Stimulated activated CD4-positive, alpha-beta T cell treated with anti-CD3 and anti-CD28 coated beads, Interleukin-1b, Interleukin-23, amount 100 ng/mL, for 48 hours (primary cell): Measurements from ENCODE around the gene CARS2.
A peak's percentile ranks its signal among the peaks of the same experiment; 100 is the strongest.
"Not testable (repeated sequence)": the region's sequence is repeated elsewhere in the genome, so short reads cannot be mapped to it uniquely, and the experiment has no call there.

Experiments used
- DNase-seq: peaks from one replicate; pipeline ENCODE4 v3.0.0-alpha.2; 2020

CARS2 gene, protein sequence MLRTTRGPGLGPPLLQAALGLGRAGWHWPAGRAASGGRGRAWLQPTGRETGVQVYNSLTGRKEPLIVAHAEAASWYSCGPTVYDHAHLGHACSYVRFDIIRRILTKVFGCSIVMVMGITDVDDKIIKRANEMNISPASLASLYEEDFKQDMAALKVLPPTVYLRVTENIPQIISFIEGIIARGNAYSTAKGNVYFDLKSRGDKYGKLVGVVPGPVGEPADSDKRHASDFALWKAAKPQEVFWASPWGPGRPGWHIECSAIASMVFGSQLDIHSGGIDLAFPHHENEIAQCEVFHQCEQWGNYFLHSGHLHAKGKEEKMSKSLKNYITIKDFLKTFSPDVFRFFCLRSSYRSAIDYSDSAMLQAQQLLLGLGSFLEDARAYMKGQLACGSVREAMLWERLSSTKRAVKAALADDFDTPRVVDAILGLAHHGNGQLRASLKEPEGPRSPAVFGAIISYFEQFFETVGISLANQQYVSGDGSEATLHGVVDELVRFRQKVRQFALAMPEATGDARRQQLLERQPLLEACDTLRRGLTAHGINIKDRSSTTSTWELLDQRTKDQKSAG

DNA sequence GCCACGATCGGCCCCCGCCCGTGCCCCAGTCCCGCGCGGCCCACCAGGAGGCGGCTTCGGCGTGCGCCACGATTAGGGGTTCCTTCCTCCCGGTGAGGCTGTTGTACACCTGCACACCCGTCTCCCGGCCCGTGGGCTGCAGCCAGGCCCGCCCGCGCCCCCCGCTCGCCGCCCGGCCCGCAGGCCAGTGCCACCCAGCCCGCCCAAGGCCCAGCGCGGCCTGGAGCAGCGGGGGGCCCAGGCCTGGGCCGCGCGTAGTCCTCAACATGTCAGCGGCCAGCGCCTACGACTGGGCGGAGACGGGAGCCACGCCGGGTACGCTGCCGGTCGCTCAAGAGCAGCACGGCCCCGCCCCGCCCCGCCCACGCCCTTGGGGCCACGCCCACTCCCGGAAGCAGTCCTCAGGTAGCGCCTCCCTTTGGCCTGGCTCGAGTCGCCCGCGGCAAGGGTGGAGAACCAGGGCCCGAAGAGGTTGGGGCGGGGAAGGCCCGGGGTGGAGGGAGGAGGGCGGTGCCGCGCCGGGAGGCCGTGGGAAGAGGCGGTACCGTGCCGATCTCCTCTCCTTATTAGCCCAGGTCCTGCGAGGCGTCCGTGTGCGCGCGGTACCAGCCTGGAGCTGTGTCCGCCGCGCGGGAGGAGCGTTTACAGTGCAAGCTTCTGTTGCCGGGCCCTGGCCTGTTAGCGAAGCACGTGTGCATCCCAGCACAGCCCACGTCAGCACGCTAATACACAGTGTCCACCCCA is at the start of gene CARS2:
Gene CARS2, minus strand, starts transcription at position 291 of the 744 bp plus-strand sequence. Its CDS starts 23 bp downstream, at position 268.
- peak; percentile 95 for DNase-seq

DNA sequence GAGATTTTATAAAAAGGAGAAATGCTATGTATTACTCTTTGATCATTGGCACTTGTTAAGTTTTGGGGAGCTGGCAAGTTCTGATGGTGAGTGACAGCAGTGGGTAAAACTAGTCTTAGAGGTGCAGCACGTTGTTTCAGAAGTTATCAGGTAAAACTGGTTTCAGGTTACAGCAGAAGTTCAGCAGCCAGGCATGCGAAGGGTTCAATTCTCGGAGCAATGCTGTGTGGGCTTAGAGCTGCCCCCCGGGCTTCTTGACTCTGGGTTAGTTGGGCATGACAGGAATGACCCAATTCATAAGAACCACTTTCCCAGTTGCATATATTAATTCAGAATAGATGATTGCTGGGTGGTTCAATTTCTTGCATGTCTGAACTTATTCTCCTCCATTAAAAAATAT is 42.4 kb upstream of the CARS2 start:
- no peak for DNase-seq

DNA sequence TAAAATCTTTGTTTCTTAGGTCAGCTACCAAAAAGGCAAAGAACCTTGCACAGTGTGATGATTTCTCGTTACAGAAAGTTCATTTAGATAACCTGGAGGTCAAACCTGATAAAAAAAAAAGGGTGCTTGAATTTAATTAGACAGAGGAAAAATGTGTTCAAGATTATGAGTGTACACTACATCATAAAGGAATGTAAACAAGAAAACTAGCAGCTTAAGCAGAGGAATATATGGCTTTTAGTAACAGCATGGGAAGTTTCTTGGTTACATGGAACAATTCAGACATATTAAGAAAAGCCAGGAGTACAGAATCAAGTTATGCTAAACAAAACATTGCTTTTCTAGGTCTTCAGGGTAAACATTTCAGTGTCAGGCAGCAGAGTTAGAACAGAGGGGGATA is 40.5 kb upstream of the CARS2 start:
- no peak for DNase-seq

DNA sequence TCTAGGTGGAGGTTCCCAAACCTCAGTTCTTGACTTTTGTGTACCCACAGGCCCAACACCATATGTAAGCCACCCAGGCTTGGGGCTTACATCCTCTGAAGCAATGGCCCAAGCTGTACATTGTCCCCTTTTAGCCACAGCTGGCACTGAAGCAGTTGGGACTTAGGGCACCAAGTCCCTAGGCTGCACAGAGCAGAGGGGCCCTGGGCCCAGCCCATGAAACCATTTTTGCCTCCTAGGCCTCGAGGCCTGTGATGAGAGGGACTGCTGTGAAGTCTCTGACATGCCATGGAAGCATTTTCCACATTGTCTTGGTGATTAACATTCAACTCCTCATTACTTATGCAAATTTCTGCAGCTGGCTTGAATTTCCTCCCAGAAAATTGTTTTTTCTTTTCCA is 37.8 kb upstream of the CARS2 start:
- no peak for DNase-seq

DNA sequence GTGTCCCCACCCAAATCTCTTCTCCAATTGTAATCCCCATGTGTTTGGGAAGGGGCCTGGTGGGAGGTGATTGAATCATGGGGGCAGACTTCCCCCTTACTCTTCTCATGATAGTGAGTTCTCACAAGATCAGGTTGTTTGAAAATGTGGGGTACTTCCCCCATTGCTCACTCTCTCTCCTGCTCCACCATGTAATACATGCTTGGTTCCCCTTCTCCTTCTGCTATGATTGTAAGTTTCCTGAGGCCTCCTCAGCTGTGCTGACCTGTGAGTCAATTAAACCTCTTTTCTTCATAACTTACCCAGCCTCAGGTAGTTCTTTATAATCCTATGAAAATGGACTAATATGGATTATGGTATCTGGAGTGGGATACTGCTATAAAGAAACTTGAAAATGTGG is 31.6 kb upstream of the CARS2 start:
- DNase-seq = no peak

DNA sequence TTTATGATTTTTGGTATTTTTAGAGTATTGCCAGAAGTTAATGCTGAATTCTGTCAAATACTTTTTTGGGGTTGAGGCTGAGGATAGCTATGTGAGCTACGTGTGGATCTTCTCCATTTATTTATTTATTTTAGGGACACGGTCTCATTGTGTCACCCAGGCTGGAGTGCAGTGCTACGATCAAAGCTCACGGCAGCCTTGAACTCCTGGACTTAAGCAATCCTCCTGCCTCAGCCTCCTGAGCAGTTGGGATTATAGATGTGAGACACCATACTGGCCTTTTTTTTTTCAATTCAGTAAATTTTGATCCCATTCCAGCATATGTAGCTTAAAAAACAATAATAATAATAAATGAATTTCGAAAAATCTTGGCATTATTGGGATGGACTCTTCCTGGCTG is 28.6 kb upstream of the CARS2 start:
- DNase-seq = no peak

DNA sequence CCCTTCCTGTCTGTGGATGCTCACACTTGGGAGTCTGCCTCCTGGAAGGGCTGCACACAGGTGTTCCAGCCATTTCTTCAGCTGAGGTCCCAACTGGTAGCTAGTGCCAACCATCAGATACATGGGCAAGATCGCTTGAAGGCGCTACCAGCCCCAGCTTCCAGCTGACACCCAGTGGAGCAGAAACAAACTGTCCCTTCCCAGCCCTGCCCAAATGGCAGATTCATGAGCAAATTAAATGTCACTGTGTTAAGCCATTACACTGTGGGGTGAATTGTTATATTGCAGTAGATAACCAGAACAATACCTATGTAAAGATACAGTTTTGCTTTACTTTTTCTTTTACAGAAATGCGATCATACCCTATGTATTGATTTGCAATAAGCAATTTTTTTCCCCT is 25.2 kb upstream of the CARS2 start:
- no peak for DNase-seq

DNA sequence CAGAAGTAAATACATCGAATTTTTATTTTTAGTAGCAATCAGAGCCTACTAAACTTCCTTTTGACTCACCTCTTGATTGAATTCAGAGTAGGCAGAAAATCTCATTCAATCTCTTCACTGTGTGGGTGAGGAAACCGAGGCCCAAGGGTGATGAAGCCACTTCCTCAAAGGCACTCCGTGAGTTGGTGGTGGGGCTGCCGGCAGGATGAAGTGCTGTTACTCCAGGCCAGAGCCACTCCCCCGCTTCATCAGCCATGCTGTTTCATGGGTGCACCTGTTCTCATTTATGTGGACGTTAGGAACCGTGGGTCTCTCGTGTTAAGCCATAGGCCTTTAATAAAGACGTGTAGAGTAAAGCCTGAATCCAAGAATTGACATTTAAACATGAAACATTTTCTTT is 20.8 kb upstream of the CARS2 start:
- peak; percentile 76 for DNase-seq

DNA sequence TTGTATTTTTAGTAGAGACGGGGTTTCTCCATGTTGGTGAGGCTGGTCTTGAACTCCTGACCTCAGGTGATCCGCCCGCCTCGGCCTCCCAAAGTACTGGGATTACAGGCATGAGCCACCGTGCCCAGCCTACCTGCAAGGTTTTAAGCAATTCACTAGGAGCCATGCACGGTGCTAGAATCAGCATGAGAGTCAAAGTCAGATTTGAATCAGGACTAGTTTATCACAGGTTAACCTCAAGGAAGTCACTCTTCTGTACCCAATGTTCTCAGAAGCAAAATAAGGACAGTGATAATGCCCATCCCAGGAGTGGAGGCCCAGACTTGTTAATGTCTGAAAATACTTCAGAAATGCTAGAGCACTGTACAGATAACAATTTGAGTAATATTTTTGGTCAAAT is 20.2 kb upstream of the CARS2 start:
- not testable (repeated sequence) for DNase-seq

DNA sequence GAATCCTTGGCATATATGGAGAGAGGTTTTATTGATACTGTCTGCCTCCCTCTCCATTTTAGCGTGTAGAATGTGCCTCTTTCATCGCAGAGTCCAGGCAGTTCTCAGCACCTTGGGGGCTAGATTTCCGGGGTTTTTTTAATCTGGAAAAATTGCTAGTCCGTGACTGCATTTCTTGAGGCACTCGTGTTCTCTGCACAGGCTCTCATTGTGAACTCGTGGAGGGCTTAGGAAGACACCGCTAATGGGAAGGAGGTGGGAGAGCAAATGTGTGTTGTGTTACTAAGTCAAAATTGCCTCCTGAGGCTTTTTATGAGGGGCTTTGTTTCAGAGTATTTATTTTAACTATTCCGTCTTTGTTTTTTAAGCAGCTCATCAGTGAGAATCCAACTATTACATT is 17.7 kb upstream of the CARS2 start:
- DNase-seq = no peak

DNA sequence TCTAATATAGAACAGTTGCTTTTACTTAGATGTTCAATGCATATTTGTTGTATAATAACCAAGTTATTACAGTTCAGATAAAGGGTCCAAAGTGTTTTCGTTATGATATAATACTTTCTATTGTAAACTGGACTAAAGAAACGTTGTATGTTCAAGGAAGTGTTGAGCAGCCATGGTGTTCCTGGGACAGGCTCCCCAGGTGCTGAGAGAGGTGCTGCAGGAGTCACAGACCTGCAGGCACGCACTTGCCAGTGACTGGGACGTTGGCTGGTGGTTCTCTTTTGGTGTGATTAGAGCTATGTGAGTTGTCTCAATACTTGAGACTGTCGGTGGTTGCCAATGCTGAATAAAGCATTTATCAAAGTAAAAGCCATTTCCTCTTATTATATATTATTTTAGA is 17.1 kb upstream of the CARS2 start:
- no peak for DNase-seq

DNA sequence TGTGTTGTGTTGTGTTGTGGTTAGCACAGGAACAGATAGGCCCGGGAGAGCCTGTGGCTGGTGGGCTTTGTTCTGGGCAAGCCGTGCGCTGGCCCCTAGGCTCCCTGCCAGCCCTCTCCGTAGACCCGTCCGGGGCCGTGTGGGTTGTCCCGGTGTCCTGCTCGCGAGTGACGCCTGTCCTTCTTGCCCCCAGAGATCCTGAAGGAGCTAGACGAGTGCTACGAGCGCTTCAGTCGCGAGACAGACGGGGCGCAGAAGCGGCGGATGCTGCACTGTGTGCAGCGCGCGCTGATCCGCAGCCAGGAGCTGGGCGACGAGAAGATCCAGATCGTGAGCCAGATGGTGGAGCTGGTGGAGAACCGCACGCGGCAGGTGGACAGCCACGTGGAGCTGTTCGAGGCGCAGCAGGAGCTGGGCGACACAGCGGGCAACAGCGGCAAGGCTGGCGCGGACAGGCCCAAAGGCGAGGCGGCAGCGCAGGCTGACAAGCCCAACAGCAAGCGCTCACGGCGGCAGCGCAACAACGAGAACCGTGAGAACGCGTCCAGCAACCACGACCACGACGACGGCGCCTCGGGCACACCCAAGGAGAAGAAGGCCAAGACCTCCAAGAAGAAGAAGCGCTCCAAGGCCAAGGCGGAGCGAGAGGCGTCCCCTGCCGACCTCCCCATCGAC is 13.3 kb upstream of the CARS2 start:
- DNase-seq = no peak

DNA sequence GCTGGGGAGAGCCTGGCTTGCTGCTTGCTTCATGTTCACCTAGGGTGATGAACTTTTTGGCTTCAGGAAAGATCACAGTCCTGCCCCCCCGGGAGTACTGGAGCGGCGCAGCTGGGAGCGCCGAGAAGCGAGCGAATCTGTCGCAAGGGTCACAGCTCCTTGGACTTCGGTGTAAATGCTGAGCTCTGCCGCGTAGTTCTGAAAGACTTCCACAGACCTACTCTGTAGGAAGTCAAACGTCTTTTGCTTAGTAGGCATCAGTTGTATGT is 10.3 kb upstream of the CARS2 start:
- DNase-seq = no peak

DNA sequence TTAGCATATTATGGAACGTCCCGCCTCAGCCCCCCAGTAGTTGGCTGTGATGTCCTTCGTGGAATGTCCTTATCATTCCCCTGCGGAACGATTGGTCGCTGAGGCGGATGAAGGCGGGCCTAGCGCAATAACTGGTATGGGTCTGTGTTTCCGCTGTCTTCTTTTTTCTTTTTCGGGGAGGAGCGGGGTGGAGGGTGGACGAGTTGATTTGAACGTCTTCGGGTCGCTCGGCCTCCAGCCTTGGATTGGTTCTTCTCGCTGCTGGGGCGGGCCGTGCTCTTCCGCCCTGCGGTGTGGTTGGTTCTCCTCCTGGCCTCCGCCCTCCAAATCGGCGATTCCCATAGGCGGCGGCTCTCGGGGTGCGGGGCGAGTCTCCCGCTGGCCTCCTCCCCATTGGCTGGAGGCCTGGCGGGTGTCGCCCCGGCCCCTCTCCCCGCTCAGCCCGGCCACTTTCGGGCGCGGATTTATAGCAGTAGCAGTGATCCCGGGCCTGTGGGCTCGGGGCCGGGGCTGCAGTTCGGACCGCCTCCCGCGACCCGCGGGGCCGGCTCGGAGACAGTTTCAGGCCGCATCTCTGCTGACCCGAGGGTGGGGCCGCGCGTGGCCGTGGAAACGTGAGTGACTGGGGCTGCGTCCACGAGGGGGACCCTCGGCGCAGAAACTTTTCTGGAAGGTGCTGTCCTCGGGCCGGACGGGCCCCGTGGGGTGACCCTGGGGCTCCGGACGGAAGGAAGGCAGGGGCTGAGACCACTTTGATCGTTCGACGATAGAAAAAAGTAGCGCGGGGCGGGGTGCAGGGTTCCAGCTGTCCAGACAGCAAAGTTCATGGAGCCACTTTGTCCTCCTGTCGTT is 9.7 kb upstream of the CARS2 start:
- peak; percentile 97 for DNase-seq

DNA sequence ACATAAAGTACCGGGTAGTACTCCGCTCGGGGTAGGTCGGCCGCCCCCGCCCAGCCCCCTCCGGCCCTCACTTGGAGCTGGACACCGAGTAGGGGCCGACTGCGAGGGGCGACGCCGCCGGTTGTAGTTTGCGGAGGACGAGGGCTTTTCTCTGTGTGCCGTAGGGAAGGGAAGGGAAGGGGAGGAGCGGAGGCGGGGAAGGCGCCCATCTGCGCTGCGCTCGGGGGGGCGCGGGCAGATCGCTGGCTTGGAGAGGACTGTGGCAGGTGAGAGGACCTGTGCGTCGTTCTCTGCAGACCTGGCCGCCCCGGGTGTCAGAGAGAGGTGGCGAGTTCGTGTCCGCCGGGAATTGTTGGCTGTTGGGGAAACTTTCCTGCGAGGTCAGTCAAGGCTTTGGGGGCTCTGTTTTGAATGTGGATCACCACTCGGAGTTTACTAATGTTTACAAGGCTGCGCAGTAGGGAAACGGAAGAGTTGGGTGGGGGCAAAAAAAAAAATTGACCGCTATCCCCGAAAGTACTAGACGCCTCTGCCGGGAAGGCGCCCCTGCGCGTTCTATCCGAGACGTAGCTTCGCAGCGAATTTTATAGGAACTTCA is 9.0 kb upstream of the CARS2 start:
- DNase-seq = peak; percentile 36

DNA sequence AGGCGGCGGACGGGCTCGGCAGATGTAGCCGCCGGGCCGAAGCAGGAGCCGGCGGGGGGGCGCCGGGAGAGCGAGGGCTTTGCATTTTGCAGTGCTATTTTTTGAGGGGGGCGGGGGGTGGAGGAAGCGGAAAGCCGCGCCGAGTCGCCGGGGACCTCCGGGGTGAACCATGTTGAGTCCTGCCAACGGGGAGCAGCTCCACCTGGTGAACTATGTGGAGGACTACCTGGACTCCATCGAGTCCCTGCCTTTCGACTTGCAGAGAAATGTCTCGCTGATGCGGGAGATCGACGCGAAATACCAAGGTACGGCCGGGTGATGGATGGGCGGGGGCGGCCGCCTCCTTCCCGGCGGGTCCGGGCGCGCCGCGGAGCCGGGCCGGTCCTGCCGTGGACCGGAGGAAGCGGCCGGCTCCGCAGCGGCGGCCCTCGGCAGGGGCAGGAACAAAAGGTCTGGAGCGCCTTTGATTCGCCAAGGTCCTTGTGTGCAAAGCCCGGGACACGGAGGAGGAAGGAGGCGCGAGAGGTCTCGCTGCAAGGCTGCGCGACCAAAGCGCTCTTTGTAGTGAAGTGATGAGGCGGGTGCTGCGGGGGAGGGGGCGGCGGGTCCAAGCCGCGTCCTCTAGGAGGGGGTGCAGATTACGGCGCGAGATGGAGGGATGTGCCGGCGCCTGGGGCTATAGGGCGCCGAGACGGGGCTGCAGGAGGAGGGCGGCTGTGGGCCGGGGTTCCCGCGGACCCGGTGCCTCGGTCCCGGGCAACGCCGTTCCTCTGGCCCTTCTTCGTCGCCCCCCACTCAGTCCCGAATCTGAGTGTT is 8.3 kb upstream of the CARS2 start:
- DNase-seq = peak; percentile 69

DNA sequence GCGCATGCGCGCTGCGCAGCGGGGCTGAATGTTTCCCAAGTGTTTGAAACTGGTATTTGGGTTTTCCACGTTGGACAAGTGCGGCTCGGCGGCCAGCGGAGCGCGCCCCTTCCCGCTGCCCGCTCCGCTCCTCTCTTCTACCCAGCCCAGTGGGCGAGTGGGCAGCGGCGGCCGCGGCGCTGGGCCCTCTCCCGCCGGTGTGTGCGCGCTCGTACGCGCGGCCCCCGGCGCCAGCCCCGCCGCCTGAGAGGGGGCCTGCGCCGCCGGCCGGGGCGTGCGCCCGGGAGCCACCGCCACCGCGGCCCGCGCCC is 7.7 kb upstream of the CARS2 start, which contains the start of gene ING1:
Gene ING1, plus strand, starts transcription at position 59 of the 311 bp plus-strand sequence. CDS start 450 bp downstream, outside the sequence.
- DNase-seq = no peak

DNA sequence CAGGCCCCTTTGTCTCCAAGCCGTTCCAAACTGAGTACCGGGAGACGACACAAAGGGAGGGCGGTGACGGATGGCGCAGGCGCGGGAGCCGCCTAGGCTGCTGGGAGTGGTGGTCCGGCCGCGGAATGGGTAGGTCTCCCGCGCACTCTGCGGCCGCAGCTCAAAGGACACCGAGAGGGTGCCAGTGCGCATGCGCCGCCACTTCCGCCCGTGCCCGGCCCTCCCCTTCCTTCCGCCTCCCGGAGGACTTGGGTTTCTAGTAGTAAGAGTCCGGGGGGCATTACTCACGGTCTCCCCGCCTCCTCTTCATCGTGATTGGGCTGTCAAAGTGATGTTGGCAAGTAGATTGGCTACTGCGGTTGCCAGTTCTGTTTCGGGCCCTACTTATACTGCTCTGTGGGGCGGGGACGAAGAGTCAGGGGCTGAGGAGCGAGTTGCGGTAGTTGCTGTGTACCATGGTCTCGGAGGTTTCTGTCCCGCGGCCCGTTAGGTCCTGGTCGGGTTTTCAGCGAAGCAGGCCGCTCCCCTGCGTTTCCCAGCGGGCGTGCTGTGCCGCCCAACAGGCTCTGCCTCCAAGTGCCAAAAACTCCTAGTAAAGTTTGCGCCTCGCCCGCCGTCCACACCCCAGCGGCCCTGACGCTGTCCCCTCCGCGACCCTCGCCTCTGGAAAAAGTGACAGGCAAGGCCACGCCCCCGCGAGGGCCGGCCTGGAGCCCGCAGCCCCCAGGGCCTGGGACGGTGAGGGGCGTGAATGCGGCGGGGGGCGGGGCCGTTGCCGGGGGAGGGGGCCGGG is 7.1 kb upstream of the CARS2 start:
- peak; percentile 100 for DNase-seq

DNA sequence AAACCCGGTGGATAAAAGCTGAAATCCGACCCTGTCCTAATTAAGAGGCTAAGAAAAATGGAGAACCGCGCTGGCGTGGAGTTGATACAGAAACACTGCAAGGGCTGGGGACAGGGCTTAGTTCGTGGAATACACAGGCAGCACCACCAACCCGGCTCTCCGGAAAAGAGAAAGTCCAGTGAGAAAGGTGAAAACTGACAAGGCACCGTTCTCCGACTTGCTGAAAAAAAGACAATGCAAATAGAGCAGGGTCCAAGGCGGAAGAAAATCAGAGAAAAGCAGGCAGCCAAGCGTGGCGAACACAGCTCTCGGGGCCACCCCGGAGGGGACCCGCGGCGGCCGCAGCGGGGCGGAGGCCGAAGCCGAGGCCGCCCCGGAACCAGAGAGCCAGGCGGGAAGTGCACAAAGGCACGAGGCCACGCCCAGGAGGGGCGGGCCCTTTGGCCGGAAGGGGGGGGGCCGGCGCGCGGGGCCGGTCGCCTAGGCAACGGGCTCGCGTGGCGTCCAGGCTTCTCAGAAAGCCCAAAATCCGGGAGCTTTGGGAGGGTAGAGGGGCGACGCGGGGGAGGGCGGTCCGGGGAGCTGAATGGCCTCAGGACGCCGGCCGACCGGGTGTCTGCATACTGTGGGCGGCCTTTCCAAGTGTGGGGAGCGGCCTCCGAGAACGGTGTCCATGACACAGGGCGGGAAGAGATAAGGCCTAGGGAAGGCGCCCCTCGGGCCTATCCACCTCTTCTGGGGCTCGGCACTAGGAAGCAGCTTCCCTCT is 6.3 kb upstream of the CARS2 start:
- peak; percentile 85 for DNase-seq
